ENCODE results near the gene ASTN2. TPM values are rescaled to one million over a fixed set of nuclear protein-coding genes. Genes with fewer than 3 reads are reported as not detected.

Gene ASTN2
- total RNA-seq, 1 experiment from 2014 or later, result 4.8 TPM

- Histone ChIP-seq H2AFZ (ENCODE audit: low read depth, low read length, poor library complexity, severe bottlenecking) (no peak overlapping the region), H3K27ac (ENCODE audit: low read depth, low read length) (no peak overlapping the region), H3K4me2 (ENCODE audit: low read length) (no peak overlapping the region), H3K79me2 (ENCODE audit: insufficient read depth, low read length) (no peaks in the 10 kb centered on the region), H3K4me1 (ENCODE audit: control insufficient read depth in 1 of 2, insufficient read depth in 2 of 2, low read length in 2 of 2) (no peaks in the 10 kb centered on the region), H3K9me3 (ENCODE audit: control insufficient read depth in 1 of 2, insufficient read depth in 1 of 2, low read depth in 1 of 2, low read length in 2 of 2) (peaks cover 0 to 8% of the 10 kb centered on the region in 2 experiments; a peak in 2 of 4 replicates), H3K9ac (ENCODE audit: low read length) (no peak overlapping the region), H3K27me3 (ENCODE audit: insufficient read depth, low read length) (no peaks in the 10 kb centered on the region), H3K4me3 (replicated peaks in 1 of 2; ENCODE audit: low read depth in 1 of 2, low read length in 2 of 2) (no peak overlapping the region), H3K36me3 (ENCODE audit: control insufficient read depth in 1 of 2, insufficient read depth in 2 of 2, low read length in 2 of 2) (no peaks in the 10 kb centered on the region), H4K20me1 (ENCODE audit: insufficient read depth) (no peaks in the 10 kb centered on the region), H3K9me2 (ENCODE audit: insufficient read depth) (no peaks in the 10 kb centered on the region)
- POLR2A ChIA-PET, result no interaction called here
- ATAC-seq, result no peak
- BruUV-seq (replicated peaks), result no TSS peak
- TF ChIP-seq MAX (IDR thresholded peaks at IDR 0.05) (no peak), EZH2 (IDR thresholded peaks at IDR 0.05) (no peak), SP1 (IDR thresholded peaks at IDR 0.05; ENCODE audit: low read depth) (no peak), RAD21 (IDR thresholded peaks at IDR 0.05; ENCODE audit: low read depth) (no peak), SRF (IDR thresholded peaks at IDR 0.05; ENCODE audit: low read depth) (no peak), EZH2phosphoT487 (IDR thresholded peaks at IDR 0.05; ENCODE audit: borderline replicate concordance) (no peak), ZFX (IDR thresholded peaks at IDR 0.05) (no peak), FOSL1 (IDR thresholded peaks at IDR 0.05; ENCODE audit: low read depth) (no peak), TCF7L2 (IDR thresholded peaks at IDR 0.05; ENCODE audit: borderline replicate concordance, extremely low read depth, insufficient read depth, insufficient read length) (no peak), POLR2A (IDR thresholded peaks at IDR 0.05; ENCODE audit: borderline replicate concordance, extremely low read depth, insufficient read depth, insufficient read length) (no peak), ELF1 (IDR thresholded peaks at IDR 0.05; ENCODE audit: borderline replicate concordance, low read depth) (no peak), SIN3A (IDR thresholded peaks at IDR 0.05; ENCODE audit: low read depth) (no peak), CBX3 (IDR thresholded peaks at IDR 0.05; ENCODE audit: low read depth) (no peak), JUND (IDR thresholded peaks at IDR 0.05) (no peak), EGR1 (IDR thresholded peaks at IDR 0.05; ENCODE audit: low read depth) (no peak), POLR2AphosphoS5 (IDR thresholded peaks at IDR 0.05; ENCODE audit: low read depth, low read length) (no peak), ATF3 (IDR thresholded peaks at IDR 0.05) (no peak), ZNF274 (IDR thresholded peaks at IDR 0.05; ENCODE audit: low read depth, low read length) (no peak)
- TF ChIP-seq, protein P1, sequence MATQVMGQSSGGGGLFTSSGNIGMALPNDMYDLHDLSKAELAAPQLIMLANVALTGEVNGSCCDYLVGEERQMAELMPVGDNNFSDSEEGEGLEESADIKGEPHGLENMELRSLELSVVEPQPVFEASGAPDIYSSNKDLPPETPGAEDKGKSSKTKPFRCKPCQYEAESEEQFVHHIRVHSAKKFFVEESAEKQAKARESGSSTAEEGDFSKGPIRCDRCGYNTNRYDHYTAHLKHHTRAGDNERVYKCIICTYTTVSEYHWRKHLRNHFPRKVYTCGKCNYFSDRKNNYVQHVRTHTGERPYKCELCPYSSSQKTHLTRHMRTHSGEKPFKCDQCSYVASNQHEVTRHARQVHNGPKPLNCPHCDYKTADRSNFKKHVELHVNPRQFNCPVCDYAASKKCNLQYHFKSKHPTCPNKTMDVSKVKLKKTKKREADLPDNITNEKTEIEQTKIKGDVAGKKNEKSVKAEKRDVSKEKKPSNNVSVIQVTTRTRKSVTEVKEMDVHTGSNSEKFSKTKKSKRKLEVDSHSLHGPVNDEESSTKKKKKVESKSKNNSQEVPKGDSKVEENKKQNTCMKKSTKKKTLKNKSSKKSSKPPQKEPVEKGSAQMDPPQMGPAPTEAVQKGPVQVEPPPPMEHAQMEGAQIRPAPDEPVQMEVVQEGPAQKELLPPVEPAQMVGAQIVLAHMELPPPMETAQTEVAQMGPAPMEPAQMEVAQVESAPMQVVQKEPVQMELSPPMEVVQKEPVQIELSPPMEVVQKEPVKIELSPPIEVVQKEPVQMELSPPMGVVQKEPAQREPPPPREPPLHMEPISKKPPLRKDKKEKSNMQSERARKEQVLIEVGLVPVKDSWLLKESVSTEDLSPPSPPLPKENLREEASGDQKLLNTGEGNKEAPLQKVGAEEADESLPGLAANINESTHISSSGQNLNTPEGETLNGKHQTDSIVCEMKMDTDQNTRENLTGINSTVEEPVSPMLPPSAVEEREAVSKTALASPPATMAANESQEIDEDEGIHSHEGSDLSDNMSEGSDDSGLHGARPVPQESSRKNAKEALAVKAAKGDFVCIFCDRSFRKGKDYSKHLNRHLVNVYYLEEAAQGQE (IDR thresholded peaks at IDR 0.05; ENCODE audit: low read depth), result no peak
- TF ChIP-seq, protein P2, sequence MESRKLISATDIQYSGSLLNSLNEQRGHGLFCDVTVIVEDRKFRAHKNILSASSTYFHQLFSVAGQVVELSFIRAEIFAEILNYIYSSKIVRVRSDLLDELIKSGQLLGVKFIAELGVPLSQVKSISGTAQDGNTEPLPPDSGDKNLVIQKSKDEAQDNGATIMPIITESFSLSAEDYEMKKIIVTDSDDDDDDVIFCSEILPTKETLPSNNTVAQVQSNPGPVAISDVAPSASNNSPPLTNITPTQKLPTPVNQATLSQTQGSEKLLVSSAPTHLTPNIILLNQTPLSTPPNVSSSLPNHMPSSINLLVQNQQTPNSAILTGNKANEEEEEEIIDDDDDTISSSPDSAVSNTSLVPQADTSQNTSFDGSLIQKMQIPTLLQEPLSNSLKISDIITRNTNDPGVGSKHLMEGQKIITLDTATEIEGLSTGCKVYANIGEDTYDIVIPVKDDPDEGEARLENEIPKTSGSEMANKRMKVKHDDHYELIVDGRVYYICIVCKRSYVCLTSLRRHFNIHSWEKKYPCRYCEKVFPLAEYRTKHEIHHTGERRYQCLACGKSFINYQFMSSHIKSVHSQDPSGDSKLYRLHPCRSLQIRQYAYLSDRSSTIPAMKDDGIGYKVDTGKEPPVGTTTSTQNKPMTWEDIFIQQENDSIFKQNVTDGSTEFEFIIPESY (IDR thresholded peaks at IDR 0.05; ENCODE audit: extremely low read depth, insufficient replicate concordance, low read length), result no peak
- DNase-seq (ENCODE audit: low read depth, low spot score), result no peak
- CTCF ChIA-PET, result no interaction called here
- intact Hi-C loops (cut with micrococcal nuclease), result no loop called here
- RAD21 ChIA-PET (ENCODE audit: low non-redundant PET in 1 of 2, low total read pairs in 2 of 2, uncharacterized antibody in 2 of 2, unreplicated experiment in 2 of 2), result no interaction called here
These were observed 124.5 kb downstream of the ASTN2 start for GRCh38 chr9:117290306-117290840.
